GM23248 (cell line): ENCODE measurements around the gene CCR8. TPM values are rescaled to one million over a fixed set of nuclear protein-coding genes. Genes with fewer than 3 reads are reported as not detected.

ENCODE experiments used
- DNase-seq: peaks from one replicate; pipeline ENCODE4 v3.0.0-alpha.2; 2015
- H2AFZ ChIP-seq: fragments of 200-600 bp; sonication (generic); 2 replicates; pipeline ENCODE4 v1.6.1; 2016; ENCODE audit warnings: antibody characterized with exemption
- H3F3A ChIP-seq: fragments of 200-600 bp; sonication (generic); 2 replicates; pipeline ENCODE4 v1.6.1; 2016; ENCODE audit warnings: mild to moderate bottlenecking, antibody characterized with exemption, mixed run types; ENCODE audit not compliant: insufficient read depth
- H3K27ac ChIP-seq: fragments of 200-600 bp; sonication (generic); 2 replicates; pipeline ENCODE4 v1.5.1; 2016; ENCODE audit warnings: mild to moderate bottlenecking
- H3K27me3 ChIP-seq: fragments of 200-600 bp; sonication (generic); replicated peaks from 2 replicates; pipeline ENCODE4 v1.6.1; 2016; ENCODE audit warnings: mild to moderate bottlenecking; ENCODE audit not compliant: insufficient read depth
- H3K36me3 ChIP-seq: fragments of 200-600 bp; sonication (generic); 2 replicates; pipeline ENCODE4 v1.6.1; 2016; ENCODE audit warnings: low read depth, mild to moderate bottlenecking
- H3K4me1 ChIP-seq: fragments of 200-600 bp; sonication (generic); 2 replicates; pipeline ENCODE4 v1.6.1; 2016; ENCODE audit warnings: mild to moderate bottlenecking; ENCODE audit not compliant: insufficient read depth
- H3K4me2 ChIP-seq: fragments of 200-600 bp; sonication (generic); one replicate; pipeline ENCODE4 v1.6.1; 2016; ENCODE audit warnings: mild to moderate bottlenecking; ENCODE audit not compliant: unreplicated experiment
- H3K4me3 ChIP-seq: fragments of 200-600 bp; sonication (generic); 2 replicates; pipeline ENCODE4 v1.5.1; 2016; ENCODE audit warnings: mild to moderate bottlenecking
- H3K79me2 ChIP-seq: fragments of 200-600 bp; sonication (generic); 2 replicates; pipeline ENCODE4 v1.6.1; 2016; ENCODE audit warnings: mild to moderate bottlenecking; ENCODE audit not compliant: insufficient read depth
- H3K9ac ChIP-seq: fragments of 200-600 bp; sonication (generic); 2 replicates; pipeline ENCODE4 v1.6.1; 2016; ENCODE audit warnings: mild to moderate bottlenecking
- H3K9me2 ChIP-seq: fragments of 200-600 bp; sonication (generic); 2 replicates; pipeline ENCODE4 v1.6.1; 2016; ENCODE audit warnings: mixed run types, mild to moderate bottlenecking, moderate library complexity; ENCODE audit not compliant: insufficient read depth
- H3K9me3 ChIP-seq: fragments of 200-600 bp; sonication (generic); one replicate; pipeline ENCODE4 v1.6.1; 2017; ENCODE audit warnings: low read depth
- H4K20me1 ChIP-seq: fragments of 200-600 bp; sonication (generic); 2 replicates; pipeline ENCODE4 v1.6.0; 2016; ENCODE audit not compliant: insufficient read depth
- EZH2 ChIP-seq: fragments of 200-600 bp; sonication (generic); IDR thresholded peaks from 2 replicates; pipeline ENCODE4 v1.6.1; 2018; ENCODE audit warnings: antibody characterized with exemption, mild to moderate bottlenecking; ENCODE audit not compliant: insufficient read depth, poor library complexity, severe bottlenecking
- EZH2phosphoT487 ChIP-seq: fragments of 200-600 bp; sonication (generic); IDR thresholded peaks from 2 replicates; pipeline ENCODE4 v1.6.1; 2018; ENCODE audit warnings: antibody characterized with exemption, moderate library complexity, mild to moderate bottlenecking, low read depth; ENCODE audit not compliant: insufficient read depth
- WGBS, 2 experiments: methylation state at CpG; one replicate each; pipeline ENCODE4 v1.1.6; 2015 to 2017; ENCODE audit warnings: low lambda C conversion rate in 2 of 2, low coverage in 1 of 2; ENCODE audit errors: missing lambda C conversion rate in 2 of 2; 5-methylcytosine and 5-hydroxymethylcytosine counted together
- in situ Hi-C: fragments of 300-500 bp; cut with MboI; formaldehyde crosslinking; loops from 2 replicates; pipeline ENCODE4 v1.15.0; 2020
- polyA plus RNA-seq: library from polyadenylated mRNA; unstranded; fragments of >200 nt; fragmentation: Nextera tagmentation; extraction: Ambion mirVana; gene quantifications from 2 replicates; pipeline ENCODE4 v1.2.1, GENCODE V29; 2016
- total RNA-seq: library from RNA; depleted of rRNA; stranded (reverse); fragments of >200 nt; shearing (Covaris generic); gene quantifications from 2 replicates; pipeline ENCODE4 v1.2.3, GENCODE V29; 2014

Gene CCR8
- total and polyA plus RNA-seq, 2 experiments from 2014 or later, result not detected

DNA sequence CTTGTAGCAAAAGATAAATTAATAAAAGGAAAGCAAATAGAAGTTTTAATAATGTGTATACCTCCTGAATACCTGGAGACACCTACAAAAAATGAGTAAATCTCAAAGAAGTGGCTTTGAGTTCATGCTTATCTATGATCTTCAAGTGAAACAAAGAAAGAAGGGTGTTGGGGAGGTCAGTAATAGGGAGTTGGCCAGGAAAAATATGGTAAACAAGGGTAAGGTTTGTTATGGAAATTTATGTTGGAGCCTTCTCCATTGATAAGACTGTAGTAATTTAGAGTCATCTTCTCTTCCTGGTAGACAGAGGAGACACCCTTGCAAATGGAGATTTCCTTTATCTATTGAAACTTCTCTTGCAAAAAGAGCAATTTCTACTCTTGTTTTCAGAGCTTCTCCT lies 6.6 kb upstream of the CCR8 start:
- no peaks in the 10 kb centered on the region for H3F3A ChIP-seq
- no peaks in the 10 kb centered on the region for H3K9me2 ChIP-seq
- no peak overlapping the region for H3K27ac ChIP-seq
- H3K4me3 ChIP-seq, result no peak overlapping the region
- no peaks in the 10 kb centered on the region for H3K9me3 ChIP-seq
- in situ Hi-C loops, result no loop called here
- TF ChIP-seq EZH2, result no peak
- TF ChIP-seq EZH2phosphoT487, result no peak
- H2AFZ ChIP-seq, result no peak overlapping the region
- H3K4me2 ChIP-seq, result no peak overlapping the region
- DNase-seq, result no peak
- H3K36me3 ChIP-seq, result no peaks in the 10 kb centered on the region
- H3K4me1 ChIP-seq, result no peaks in the 10 kb centered on the region
- H3K27me3 ChIP-seq, result 0 out of 2 replicates have a peak, but pooled peaks cover 4% of the 10 kb centered on the region
- no peaks in the 10 kb centered on the region for H3K79me2 ChIP-seq
- no peaks in the 10 kb centered on the region for H4K20me1 ChIP-seq
- H3K9ac ChIP-seq, result no peak overlapping the region

DNA sequence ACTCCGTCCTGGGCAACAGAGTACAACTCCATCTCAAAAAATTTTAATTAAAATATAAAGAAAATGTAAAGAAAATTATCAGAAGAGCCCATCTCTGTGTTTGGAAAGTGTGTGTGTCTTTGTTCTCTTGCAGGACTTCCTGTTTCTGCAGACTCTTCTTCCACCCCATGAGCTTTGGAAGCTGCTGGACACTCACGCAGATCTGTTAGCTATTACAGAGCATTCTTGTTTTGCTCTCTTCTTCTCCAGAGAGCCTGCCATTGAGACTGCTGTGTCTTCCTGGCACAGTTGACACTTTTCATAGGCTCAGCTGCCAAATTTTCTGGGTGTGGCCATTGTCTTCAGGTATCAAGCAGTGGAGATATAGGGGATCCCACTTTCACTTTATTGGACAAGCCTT lies 6.0 kb upstream of the CCR8 start:
- in situ Hi-C loops, result no loop called here
- H3K9me2 ChIP-seq, result no peaks in the 10 kb centered on the region
- H2AFZ ChIP-seq, result no peak overlapping the region
- no peak overlapping the region for H3K27ac ChIP-seq
- no peak for DNase-seq
- H3K9ac ChIP-seq, result no peak overlapping the region
- 0 out of 2 replicates have a peak, but pooled peaks cover 4% of the 10 kb centered on the region for H3K27me3 ChIP-seq
- WGBS, 2 experiments, result 9 to 12% methylated on average over 2 of the region's 2 CpGs
- H3K4me2 ChIP-seq, result no peak overlapping the region
- no peak overlapping the region for H3K4me3 ChIP-seq
- H3K79me2 ChIP-seq, result no peaks in the 10 kb centered on the region
- no peaks in the 10 kb centered on the region for H3K4me1 ChIP-seq
- no peaks in the 10 kb centered on the region for H3K9me3 ChIP-seq
- no peak for TF ChIP-seq EZH2
- TF ChIP-seq EZH2phosphoT487, result no peak
- no peaks in the 10 kb centered on the region for H3K36me3 ChIP-seq
- no peaks in the 10 kb centered on the region for H3F3A ChIP-seq
- no peaks in the 10 kb centered on the region for H4K20me1 ChIP-seq

GRCh38 chr3:39325236-39325635 lies 4.3 kb upstream of the CCR8 start:
- Histone ChIP-seq H3K9ac (no peak overlapping the region), H3K4me3 (no peak overlapping the region), H3K4me2 (no peak overlapping the region), H3F3A (no peaks in the 10 kb centered on the region), H2AFZ (no peak overlapping the region), H3K9me3 (no peaks in the 10 kb centered on the region), H3K9me2 (no peaks in the 10 kb centered on the region), H3K79me2 (no peaks in the 10 kb centered on the region), H3K27me3 (0 out of 2 replicates have a peak, but pooled peaks cover 4% of the 10 kb centered on the region), H3K4me1 (no peaks in the 10 kb centered on the region), H4K20me1 (no peaks in the 10 kb centered on the region), H3K36me3 (no peaks in the 10 kb centered on the region), H3K27ac (no peak overlapping the region)
- TF ChIP-seq EZH2 (no peak), EZH2phosphoT487 (no peak)
- in situ Hi-C loops, result no loop called here
- WGBS, 2 experiments, result 45 to 46% methylated on average over 2 of the region's 2 CpGs
- no peak for DNase-seq

DNA sequence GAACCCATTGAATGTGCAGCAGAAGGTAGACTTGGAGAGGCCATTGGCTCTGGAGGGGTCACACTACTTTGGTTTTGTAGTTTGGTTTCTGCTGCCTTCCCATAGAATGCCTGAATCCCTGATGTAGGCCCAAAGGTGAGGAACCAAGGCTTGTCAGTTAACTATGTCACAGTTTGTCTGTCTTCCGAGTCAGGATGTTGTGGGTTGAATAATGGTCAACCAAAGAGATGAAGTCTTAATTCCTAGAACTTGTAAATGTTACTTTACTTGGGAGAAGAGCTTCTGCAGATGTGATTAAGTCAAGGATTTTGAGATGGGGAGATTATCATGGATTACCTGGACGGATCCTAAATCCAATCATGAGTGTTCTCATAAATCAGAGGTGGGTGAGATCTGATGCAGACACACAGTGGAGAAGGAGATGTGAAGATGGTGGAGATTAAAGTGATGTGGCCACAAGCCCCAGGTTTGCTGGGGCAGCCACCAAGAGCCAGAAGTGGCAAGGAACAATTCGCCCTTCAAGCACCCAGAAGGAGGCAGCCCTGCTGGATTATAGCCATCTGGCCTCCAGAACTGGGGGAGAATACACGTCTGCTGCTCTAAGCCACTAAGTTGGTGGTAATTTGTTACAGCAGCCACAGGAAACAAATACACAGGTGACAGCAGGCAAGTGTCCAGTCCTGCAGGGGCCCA lies 2.3 kb upstream of the CCR8 start:
- TF ChIP-seq EZH2, result no peak
- no peak for TF ChIP-seq EZH2phosphoT487
- Histone ChIP-seq H3K36me3 (no peaks in the 10 kb centered on the region), H3K4me2 (no peak overlapping the region), H3K79me2 (no peaks in the 10 kb centered on the region), H3K4me3 (no peak overlapping the region), H3K27ac (no peak overlapping the region), H3K9me3 (no peaks in the 10 kb centered on the region), H3K4me1 (no peaks in the 10 kb centered on the region), H3K27me3 (0 out of 2 replicates have a peak, but pooled peaks cover 4% of the 10 kb centered on the region), H3F3A (no peaks in the 10 kb centered on the region), H4K20me1 (no peaks in the 10 kb centered on the region), H2AFZ (no peak overlapping the region), H3K9me2 (no peaks in the 10 kb centered on the region), H3K9ac (no peak overlapping the region)
- DNase-seq, result no peak
- in situ Hi-C loops, result no loop called here
- WGBS, 2 experiments, result 27 to 29% methylated on average over 4 of the region's 4 CpGs
